Right ventricle myocardium inferior (tissue), 1 donor: ENCODE measurements around the gene JDP2. TPM values are rescaled to one million over a fixed set of nuclear protein-coding genes. Genes with fewer than 3 reads are reported as not detected.

Experiments used
- ATAC-seq: fragments of 200-7000 bp; cut with Tn5 transposase; one replicate; pipeline ENCODE4 v1.9.1; 2020; ENCODE audit warnings: mild to moderate bottlenecking, moderate library complexity
- DNase-seq: peaks from one replicate; pipeline ENCODE4 v3.0.0; 2021; ENCODE audit errors: missing footprints
- intact Hi-C: fragments of 100-400 bp; cut with DNase I; formaldehyde crosslinking; loops from one replicate; pipeline ENCODE4 v1.11.0; 2022
- total RNA-seq: library from RNA; stranded (reverse); fragmentation: NEBNext Ultra II Directional; extraction: Animal tissue kit (Norgen Biotek cat#: 25700); gene quantifications from one replicate; pipeline ENCODE4 v1.2.1, GENCODE V29; 2021
- donor health status: DM: no; HTN: yes; CAD: no; lungs with severe emphysema.

The JDP2 gene
- total RNA-seq, 1 donor from 2014 or later, result 27.2 TPM

GRCh38 chr14:75494896-75495295, 67.1 kb downstream of the JDP2 start:
- no peak for DNase-seq
- ATAC-seq, result no peak
- intact Hi-C loops, result loop anchor here (5.0 kb wide), 1 partner anchor 363 kb away; no protein-coding TSS in a partner anchor

GRCh38 chr14:75495399-75495798, 67.6 kb downstream of the JDP2 start:
- intact Hi-C loops, result no loop called here
- ATAC-seq, result no peak
- DNase-seq, result no peak

- no peak for DNase-seq
- no peak for ATAC-seq
- intact Hi-C loops, result no loop called here
Measured at GRCh38 chr14:75495882-75496281, 68.1 kb downstream of the JDP2 start.

GRCh38 chr14:75496755-75497154, 68.9 kb downstream of the JDP2 start:
- no peak for ATAC-seq
- intact Hi-C loops, result no loop called here
- no peak for DNase-seq

DNA sequence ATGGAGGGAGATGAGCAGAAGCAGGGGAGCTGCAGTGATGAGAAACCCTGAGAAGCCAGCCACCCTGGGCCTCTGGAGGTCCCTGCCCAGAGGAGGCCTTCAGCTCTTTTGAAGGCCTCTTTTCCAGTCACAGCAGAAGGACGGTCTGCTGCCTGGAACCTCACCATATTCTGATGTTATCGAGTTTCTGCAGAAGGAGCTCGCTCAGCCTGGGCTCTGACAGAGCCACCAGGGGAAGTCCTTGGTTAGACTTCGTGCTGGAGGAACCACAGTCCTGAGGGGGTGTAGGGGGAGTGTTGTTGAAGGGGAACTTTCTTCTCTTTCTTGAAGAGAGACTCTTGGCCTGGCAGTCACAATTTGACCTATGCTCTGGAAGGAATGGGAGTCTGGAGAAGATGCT, 69.4 kb downstream of the JDP2 start:
- peak; percentile 26 for ATAC-seq
- intact Hi-C loops, result no loop called here

GRCh38 chr14:75497701-75498100, 69.9 kb downstream of the JDP2 start:
- intact Hi-C loops, result no loop called here
- no peak for DNase-seq
- ATAC-seq, result no peak

More for the DNA sequence above, 69.4 kb downstream of the JDP2 start:
- DNase-seq, result no peak

DNA sequence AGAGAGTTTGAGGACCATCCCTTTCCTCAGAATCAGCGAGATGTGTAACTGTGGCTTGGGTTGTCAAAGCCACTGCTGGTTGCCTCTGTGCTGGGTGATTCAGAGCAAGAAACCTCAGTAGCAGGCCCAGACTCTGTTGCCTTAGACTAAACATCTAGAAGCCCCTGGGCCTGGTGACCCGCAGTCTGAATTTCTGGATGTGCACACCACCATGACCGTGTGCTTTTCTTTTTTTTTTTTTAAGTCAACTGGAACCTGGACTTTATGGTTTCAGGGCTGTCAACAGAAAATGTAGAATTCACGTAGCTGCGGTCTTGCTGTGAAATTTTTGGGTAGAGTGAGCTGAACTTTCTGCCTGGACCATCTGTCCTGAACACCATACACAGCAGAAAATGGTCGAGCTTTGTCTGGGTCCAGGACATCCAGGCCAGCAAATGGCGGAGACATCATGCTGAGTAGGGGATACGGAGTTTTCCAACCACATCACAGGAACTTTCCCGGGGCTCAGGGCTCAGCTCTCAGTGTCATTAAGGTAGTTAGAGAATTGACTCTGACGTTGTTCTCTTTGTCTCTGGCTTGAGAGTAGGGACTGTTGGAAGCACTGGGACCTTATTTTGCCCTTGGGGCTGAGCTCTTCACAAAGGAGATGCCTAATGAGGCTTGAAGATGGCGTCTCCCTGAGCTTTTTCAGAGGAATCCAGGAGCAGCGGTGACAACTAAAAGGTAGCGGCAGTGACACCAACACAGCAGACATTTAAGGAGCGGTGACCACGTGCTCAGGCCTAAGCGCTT, 71.5 kb downstream of the JDP2 start:
- intact Hi-C loops, result no loop called here
- no peak for ATAC-seq

GRCh38 chr14:75501080-75501479, 73.3 kb downstream of the JDP2 start:
- no peak for ATAC-seq
- DNase-seq, result no peak
- intact Hi-C loops, result no loop called here

More for the DNA sequence above, 71.5 kb downstream of the JDP2 start:
- no peak for DNase-seq

- intact Hi-C loops, result no loop called here
- ATAC-seq (no peak), DNase-seq (no peak)
Measured at GRCh38 chr14:75504411-75504810, 76.6 kb downstream of the JDP2 start.

- intact Hi-C loops, result no loop called here
Measured at GRCh38 chr14:75506930-75507329, 79.1 kb downstream of the JDP2 start.

GRCh38 chr14:75510547-75510946, 82.7 kb downstream of the JDP2 start:
- intact Hi-C loops, result no loop called here
- ATAC-seq (no peak), DNase-seq (no peak)

More at GRCh38 chr14:75506930-75507329, 79.1 kb downstream of the JDP2 start:
- DNase-seq (no peak), ATAC-seq (no peak)

- ATAC-seq (no peak), DNase-seq (no peak)
- intact Hi-C loops, result no loop called here
Measured at GRCh38 chr14:75511201-75511600, 83.4 kb downstream of the JDP2 start.

- DNase-seq (no peak), ATAC-seq (no peak)
- intact Hi-C loops, result no loop called here
Measured at GRCh38 chr14:75513911-75514672, 86.3 kb downstream of the JDP2 start.

- intact Hi-C loops, result no loop called here
- ATAC-seq (peak; percentile 16), DNase-seq (peak; percentile 74)
Measured at GRCh38 chr14:75514673-75515628, 87.1 kb downstream of the JDP2 start.

DNA sequence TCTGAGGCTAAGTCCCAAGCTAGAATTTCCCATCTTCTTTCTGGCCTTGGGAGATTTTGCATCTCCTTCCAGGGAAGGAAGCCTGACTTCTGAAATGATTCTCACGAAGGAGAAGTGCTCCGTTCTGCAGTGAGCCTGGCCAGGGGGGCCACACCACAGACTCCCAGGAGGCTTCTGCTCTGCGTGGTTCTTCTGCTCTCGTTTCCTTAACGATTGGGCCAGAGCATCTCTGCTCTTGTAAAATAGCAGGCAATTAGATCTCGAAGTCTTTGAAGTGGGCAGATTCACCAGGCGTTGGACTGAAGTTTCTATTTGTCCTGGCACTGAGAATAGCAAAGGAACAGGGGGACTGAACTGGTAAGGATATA, 87.8 kb downstream of the JDP2 start:
- no peak for ATAC-seq
- intact Hi-C loops, result no loop called here
- peak; percentile 70 for DNase-seq

DNA sequence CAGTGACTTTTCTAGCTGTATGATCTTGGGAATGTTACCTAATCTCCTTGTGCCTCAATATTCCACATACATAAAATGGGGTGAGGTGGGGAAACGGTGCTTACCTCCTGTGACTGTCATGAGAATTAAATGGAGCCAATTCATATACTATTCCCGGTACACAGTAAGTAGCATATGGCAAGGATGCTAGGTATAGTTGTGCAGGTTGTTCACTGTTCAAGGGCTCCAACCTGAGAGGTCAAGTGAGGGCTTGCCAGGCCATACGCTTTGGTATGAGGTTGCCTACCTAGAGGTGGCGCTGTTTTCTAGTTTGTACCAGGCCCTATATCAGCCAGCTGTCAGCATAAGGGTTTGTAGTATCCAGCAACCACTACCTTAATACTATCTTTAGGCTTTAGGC, 90.8 kb downstream of the JDP2 start:
- ATAC-seq (no peak), DNase-seq (no peak)
- intact Hi-C loops, result no loop called here

DNA sequence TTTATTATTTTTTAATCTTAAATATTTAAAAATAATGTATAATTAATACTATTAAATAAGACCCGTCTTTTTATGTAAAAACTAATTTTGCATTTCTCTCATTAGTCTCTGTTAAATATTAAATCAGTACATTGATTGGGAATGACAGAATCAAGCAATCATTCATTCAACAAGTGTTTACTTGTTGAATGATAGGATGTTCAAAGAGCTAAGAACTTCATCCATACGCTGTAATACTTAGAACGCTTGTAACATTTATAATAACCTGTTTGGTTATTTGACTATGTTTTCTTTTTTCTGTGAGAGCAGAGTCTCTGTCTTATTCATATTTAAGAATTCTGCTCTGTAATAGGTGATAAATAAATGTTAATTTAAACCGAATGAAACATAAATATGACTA, 91.6 kb downstream of the JDP2 start:
- DNase-seq (no peak), ATAC-seq (no peak)
- intact Hi-C loops, result no loop called here

DNA sequence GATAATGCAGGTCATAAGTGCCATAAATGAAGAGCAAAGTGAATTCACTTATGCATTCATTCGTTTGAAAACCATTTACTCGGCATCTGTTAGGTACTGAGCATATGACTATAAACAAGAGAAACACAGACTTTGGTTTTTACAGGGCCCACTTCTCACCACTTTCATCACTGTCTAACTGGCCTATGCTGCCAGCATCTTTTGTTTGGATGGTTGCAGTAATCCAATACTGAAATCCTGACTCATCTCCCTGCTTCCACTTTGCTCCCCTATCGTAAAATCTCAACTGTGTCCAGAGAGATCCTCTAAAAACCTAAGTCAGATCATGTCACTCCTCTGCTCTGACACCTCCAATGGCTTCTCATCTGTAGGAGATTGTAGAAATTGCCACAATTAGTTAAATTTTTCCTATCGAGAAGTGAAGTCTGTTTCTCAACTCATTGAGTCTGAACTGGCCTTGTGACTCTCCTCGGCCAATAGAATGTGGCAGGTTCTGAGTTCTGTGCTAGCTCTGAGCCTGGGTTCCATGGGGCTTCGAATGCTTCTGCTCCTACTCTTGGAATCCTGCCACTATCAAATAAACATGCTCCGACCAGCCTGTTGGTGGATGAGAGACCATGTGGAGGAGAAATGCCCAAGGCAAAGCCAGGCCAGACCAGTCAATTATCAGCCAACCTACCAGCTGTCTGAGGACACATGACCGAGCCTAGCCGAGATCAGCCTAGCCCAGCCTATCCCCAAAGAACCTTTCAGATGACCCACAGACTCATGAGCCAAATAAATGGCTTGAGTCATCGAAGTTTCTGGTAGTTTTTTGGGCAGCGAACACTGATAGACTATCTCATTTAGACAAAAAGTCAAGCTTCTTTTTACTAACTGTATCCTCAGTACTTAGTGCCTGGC, 92.3 kb downstream of the JDP2 start:
- DNase-seq (no peak), ATAC-seq (no peak)
- intact Hi-C loops, result no loop called here
